ENCODE measurements around the gene FGR.

GRCh38 chr1:27574871-27575831 lies 59.8 kb downstream of the FGR start:
- no peak for TF ChIP-seq POLR2A (IDR thresholded peaks at IDR 0.05; ENCODE audit: low read depth, low read length)
- no peak for TF ChIP-seq POLR2AphosphoS5 (IDR thresholded peaks at IDR 0.05; ENCODE audit: low read depth, low read length)
- no peak for TF ChIP-seq SPI1 (IDR thresholded peaks at IDR 0.05; ENCODE audit: low read depth, low read length)
- no peak for TF ChIP-seq TAF1 (IDR thresholded peaks at IDR 0.05; ENCODE audit: low read depth, low read length)
